Raji (cell line): ENCODE measurements around the gene COL4A2.

Experiments
- POLR2A ChIP-seq: IDR thresholded peaks from 2 replicates; pipeline ENCODE4 v1.6.1; 2011; ENCODE audit warnings: low read depth, low read length, control low read depth; ENCODE audit not compliant: insufficient read depth

Gene COL4A2

DNA sequence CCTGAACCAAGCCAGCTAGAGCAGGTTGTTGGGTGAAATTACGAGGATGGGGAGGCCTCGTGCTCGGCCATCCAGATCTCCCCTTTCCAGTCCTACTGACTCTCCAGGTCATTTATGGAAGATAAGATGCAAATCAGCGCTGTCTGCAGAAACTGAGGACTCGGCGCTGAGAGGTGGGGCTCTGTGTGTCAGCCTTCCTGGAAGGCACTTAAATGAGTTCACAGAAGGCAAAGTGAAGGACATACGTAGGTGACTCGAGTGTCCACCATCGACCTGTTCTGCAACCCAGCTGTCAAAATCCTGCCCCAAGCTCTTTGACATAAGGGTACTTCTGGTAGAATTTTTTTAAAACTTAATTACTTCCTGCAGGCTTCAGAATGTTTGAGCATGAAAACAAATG is 168.0 kb downstream of the COL4A2 start:
- TF ChIP-seq POLR2A, result no peak

DNA sequence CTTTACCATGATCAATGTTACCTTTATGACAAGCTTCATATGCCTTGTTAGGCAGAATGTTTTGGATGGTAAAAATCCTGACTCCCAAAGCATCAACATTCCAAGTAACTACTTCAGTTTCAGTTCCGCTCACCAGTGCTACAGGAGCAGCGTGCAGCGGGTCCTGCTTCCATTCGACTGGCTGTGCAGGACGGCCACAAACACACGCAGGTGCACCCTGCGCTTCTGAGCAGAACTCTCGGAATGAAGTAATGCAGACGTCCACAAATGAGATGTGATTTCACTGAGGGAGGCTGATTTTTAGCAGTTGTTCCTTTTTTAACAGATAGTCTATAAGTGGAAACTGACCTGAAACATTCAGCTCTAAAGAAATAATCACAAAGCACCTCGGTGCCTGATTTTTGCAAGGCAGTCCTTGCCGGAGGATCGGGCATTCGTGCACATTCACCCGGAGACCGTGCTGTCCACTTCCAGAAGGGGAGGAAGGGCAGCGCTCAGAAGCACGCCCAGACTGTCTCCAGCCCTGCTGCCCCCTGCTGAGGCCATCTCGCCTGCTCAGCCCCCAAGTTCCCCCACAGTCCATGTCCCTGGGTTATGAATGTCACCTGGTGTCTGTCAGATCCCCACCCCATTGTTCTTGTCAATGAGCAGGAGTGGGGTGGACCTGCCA is 168.6 kb downstream of the COL4A2 start:
- no peak for TF ChIP-seq POLR2A

- TF ChIP-seq POLR2A, result no peak
Observed at GRCh38 chr13:110476220-110476617, 169.1 kb downstream of the COL4A2 start.

GRCh38 chr13:110477706-110478245 is 170.7 kb downstream of the COL4A2 start:
- TF ChIP-seq POLR2A, result no peak

- no peak for TF ChIP-seq POLR2A
Observed at GRCh38 chr13:110478405-110479214, 171.5 kb downstream of the COL4A2 start.

GRCh38 chr13:110479215-110479545 is 172.1 kb downstream of the COL4A2 start:
- no peak for TF ChIP-seq POLR2A

GRCh38 chr13:110479648-110480047 is 172.6 kb downstream of the COL4A2 start:
- TF ChIP-seq POLR2A, result no peak

DNA sequence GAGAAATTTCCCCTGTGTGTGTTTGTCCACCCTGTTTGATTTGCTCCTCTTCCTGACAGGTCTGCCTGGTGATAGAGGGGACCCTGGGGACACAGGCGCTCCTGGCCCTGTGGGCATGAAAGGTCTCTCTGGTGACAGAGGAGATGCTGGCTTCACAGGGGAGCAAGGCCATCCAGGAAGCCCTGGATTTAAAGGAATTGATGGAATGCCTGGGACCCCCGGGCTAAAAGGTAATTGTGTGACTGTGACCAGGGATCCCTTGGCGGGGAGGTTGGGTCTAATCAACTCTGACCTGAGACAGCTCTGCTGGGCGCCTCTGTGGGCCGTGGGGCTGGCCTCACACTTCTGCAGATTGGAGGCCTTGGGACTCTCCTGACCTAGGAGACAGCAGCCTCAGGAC is 173.1 kb downstream of the COL4A2 start:
- TF ChIP-seq POLR2A, result no peak

DNA sequence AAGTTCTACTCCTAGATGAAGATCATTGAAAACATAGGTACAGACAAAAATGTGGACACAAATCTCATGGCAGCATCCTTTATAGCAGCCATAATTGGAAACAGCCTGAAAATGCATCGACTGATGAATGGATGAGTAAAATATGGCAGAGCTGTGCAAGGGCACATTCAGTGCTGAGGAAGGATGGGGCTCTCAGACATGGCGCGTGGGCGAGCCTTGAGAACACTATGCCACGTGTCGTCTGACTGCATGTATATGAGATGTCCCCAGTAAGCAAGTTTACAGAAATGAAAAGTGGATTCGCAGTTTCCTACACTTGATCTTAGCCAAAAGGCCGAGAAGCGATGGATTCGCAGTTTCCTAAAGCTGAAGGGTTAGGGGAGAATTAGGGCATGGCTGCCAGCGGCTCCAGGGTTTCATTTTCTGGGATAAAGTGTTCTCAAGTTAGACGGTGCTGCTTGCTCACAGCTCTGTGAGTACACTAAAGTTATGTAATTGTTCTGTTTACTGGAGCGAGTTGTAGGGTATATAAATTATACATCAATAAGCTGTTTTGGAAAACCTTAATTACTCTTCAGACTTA is 176.4 kb downstream of the COL4A2 start:
- no peak for TF ChIP-seq POLR2A

DNA sequence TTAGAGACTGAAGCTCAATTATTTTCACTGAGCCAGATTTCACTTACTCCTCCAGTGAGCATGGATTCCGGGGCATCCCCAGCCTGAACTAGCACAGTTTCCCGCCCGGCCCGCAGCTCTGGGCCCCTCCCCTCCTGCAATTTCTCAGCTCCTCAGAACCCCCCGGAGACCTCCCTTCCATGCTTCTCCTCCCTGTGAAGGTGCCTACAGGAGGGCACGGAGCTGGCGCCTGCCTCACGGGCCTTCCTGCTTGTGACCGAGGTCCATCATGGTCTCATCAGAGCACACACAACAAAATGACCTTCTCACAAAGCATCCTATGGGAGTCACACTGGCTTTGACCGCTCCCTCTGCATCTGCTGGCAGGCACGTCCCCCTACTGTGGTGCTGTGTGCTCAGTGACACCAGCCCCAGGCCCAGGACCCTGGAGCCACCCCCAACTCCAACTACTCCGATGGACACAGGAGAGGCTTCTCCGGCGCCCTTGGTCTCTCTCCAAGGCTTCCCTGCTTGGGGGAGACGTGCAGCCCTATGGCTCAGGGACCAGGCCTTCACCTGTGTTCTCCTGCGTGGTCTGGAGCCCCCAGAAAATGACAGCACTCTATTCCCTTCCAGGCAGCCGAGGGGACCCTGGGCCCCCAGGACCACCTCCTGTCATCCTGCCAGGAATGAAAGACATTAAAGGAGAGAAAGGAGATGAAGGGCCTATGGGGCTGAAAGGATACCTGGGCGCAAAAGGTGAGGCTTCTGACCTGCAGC is 177.4 kb downstream of the COL4A2 start:
- no peak for TF ChIP-seq POLR2A

DNA sequence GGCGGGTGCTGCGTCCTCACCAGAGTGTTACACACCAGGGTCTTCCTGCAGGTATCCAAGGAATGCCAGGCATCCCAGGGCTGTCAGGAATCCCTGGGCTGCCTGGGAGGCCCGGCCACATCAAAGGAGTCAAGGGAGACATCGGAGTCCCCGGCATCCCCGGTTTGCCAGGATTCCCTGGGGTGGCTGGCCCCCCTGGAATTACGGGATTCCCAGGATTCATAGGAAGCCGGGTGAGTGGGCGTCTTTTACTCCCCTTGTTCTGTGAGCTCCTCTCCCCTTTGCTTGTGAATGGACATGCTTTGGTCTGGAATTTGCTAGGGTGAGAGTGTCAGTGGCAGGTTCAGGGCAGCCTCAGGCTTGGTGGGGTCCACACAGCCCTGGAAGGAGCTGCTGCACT is 178.5 kb downstream of the COL4A2 start:
- no peak for TF ChIP-seq POLR2A

GRCh38 chr13:110486061-110486715 is 179.1 kb downstream of the COL4A2 start:
- no peak for TF ChIP-seq POLR2A

GRCh38 chr13:110490009-110490770 is 183.1 kb downstream of the COL4A2 start:
- no peak for TF ChIP-seq POLR2A

- no peak for TF ChIP-seq POLR2A
Observed at GRCh38 chr13:110491869-110492678, 185.0 kb downstream of the COL4A2 start.
